SK-N-DZ (cell line): ENCODE measurements around the gene C1orf122.

Experiments used
- DNase-seq: peaks from one replicate; pipeline ENCODE4 v3.0.0-alpha.2; 2015; ENCODE audit warnings: low spot score

Gene C1orf122

GRCh38 chr1:37797750-37798345 lies 9.7 kb upstream of the C1orf122 start:
- no peak for DNase-seq

- no peak for DNase-seq
Observed at GRCh38 chr1:37802439-37802838, 5.2 kb upstream of the C1orf122 start.

GRCh38 chr1:37807220-37807554 lies 403 bp upstream of the C1orf122 start:
- no peak for DNase-seq

GRCh38 chr1:37808369-37809319 lies 1.1 kb downstream of the C1orf122 start:
- peak; percentile 70 for DNase-seq

GRCh38 chr1:37809942-37810341 lies 2.4 kb downstream of the C1orf122 start:
- DNase-seq, result no peak

- DNase-seq, result peak; percentile 72
Observed at GRCh38 chr1:37811027-37811655, 3.6 kb downstream of the C1orf122 start.

GRCh38 chr1:37813529-37814145 lies 6.0 kb downstream of the C1orf122 start:
- no peak for DNase-seq

- no peak for DNase-seq
Observed at GRCh38 chr1:37814252-37814651, 6.7 kb downstream of the C1orf122 start.

GRCh38 chr1:37817481-37817880 lies 9.9 kb downstream of the C1orf122 start:
- no peak for DNase-seq

- no peak for DNase-seq
Observed at GRCh38 chr1:37821481-37821880, 13.9 kb downstream of the C1orf122 start.

GRCh38 chr1:37822906-37823815 lies 15.6 kb downstream of the C1orf122 start:
- no peak for DNase-seq

GRCh38 chr1:37824001-37824400 lies 16.4 kb downstream of the C1orf122 start:
- no peak for DNase-seq

- no peak for DNase-seq
Observed at GRCh38 chr1:37825506-37825905, 17.9 kb downstream of the C1orf122 start.

- no peak for DNase-seq
Observed at GRCh38 chr1:37828410-37829074, 21.0 kb downstream of the C1orf122 start.

- no peak for DNase-seq
Observed at GRCh38 chr1:37831109-37831508, 23.5 kb downstream of the C1orf122 start.

- DNase-seq, result no peak
Observed at GRCh38 chr1:37831809-37832208, 24.2 kb downstream of the C1orf122 start.

- no peak for DNase-seq
Observed at GRCh38 chr1:37836788-37837187, 29.2 kb downstream of the C1orf122 start.

- no peak for DNase-seq
Observed at GRCh38 chr1:37839676-37840075, 32.1 kb downstream of the C1orf122 start.

GRCh38 chr1:37840711-37841110 lies 33.1 kb downstream of the C1orf122 start:
- DNase-seq, result no peak

GRCh38 chr1:37841652-37842051 lies 34.1 kb downstream of the C1orf122 start:
- no peak for DNase-seq

- no peak for DNase-seq
Observed at GRCh38 chr1:37844536-37844935, 36.9 kb downstream of the C1orf122 start.
